HCT116 (cell line): ENCODE results near the gene ELFN1. TPM values are rescaled to one million over a fixed set of nuclear protein-coding genes. Genes with fewer than 3 reads are reported as not detected.
A peak's percentile ranks its signal among the peaks of the same experiment; 100 is the strongest.

ENCODE experiments used
- ATAC-seq: fragments of 200-7000 bp; cut with Tn5 transposase; 2 replicates; pipeline ENCODE4 v1.9.1; 2020; ENCODE audit warnings: mild to moderate bottlenecking, moderate library complexity
- BruUV-seq: library from RNA; stranded (reverse); fragments of 400-500 nt; replicated peaks from 2 replicates; lab custom pipeline; 2021; lab: Mats Ljungman, UMichigan
- CTCF ChIA-PET: fragments of 300-600 bp; sonication (Branson Sonifier 250); formaldehyde crosslinking; loops from one replicate; lab custom pipeline; 2021; ENCODE audit warnings: antibody characterized with exemption; lab: Charles Lee
- POLR2A ChIA-PET: fragments of 300-600, 350-600 bp; sonication (Branson Sonifier 250); formaldehyde crosslinking; loops from one replicate; lab custom pipeline; 2021; ENCODE audit warnings: antibody characterized with exemption; lab: Charles Lee
- RAD21 ChIA-PET, 2 experiments: fragments of 300-600 bp; sonication (Branson Sonifier 250); formaldehyde crosslinking; loops; one replicate each; lab custom pipeline; 2023; ENCODE audit warnings: low total read pairs in 2 of 2; ENCODE audit not compliant: uncharacterized antibody in 2 of 2, unreplicated experiment in 2 of 2, low non-redundant PET in 1 of 2; lab: Charles Lee
- DNase-seq: peaks from one replicate; pipeline ENCODE4 v3.0.0-alpha.2; 2010; ENCODE audit warnings: low read depth, low spot score
- H2AFZ ChIP-seq: fragments of 200-600 bp; shearing (Covaris generic), sonication (generic); 2 replicates; pipeline ENCODE4 v1.6.1; 2017; ENCODE audit warnings: low read depth, mixed run types, mixed read lengths, antibody characterized with exemption, low read length; ENCODE audit not compliant: poor library complexity, severe bottlenecking
- H3K27ac ChIP-seq: 2 replicates; pipeline ENCODE4 v1.5.1; 2012; ENCODE audit warnings: low read depth, low read length
- H3K27me3 ChIP-seq: fragments of 200-600 bp; sonication (generic); 2 replicates; pipeline ENCODE4 v1.6.1; 2016; ENCODE audit warnings: mixed run types, low read length, mixed read lengths; ENCODE audit not compliant: insufficient read depth
- H3K36me3 ChIP-seq, 2 experiments: fragments of 200-500 bp in 1 of 2; fragments of 200-600 bp in 1 of 2; sonication (Bioruptor generic) in 1 of 2; sonication (generic) in 1 of 2; 2 replicates each; pipeline versions ENCODE4 v1.5.1 to v1.6.1; 2014 to 2016; ENCODE audit warnings: low read length in 2 of 2, inconsistent platforms in 1 of 2, mixed read lengths in 1 of 2, mixed run types in 1 of 2; ENCODE audit not compliant: insufficient read depth in 2 of 2, control insufficient read depth in 1 of 2
- H3K4me1 ChIP-seq, 2 experiments: fragments of 200-600 bp in 1 of 2; sonication (generic) in 1 of 2; 2 replicates each; pipeline versions ENCODE4 v1.5.1 to v1.6.1; 2012 to 2017; ENCODE audit warnings: low read length in 2 of 2, inconsistent platforms in 1 of 2, mild to moderate bottlenecking in 1 of 2, mixed read lengths in 1 of 2, mixed run types in 1 of 2, moderate library complexity in 1 of 2; ENCODE audit not compliant: insufficient read depth in 2 of 2, control insufficient read depth in 1 of 2
- H3K4me2 ChIP-seq: fragments of 200-600 bp; sonication (generic); 2 replicates; pipeline ENCODE4 v1.6.1; 2017; ENCODE audit warnings: mixed run types, low read length, mixed read lengths
- H3K4me3 ChIP-seq, 2 experiments: fragments of 200-600 bp in 1 of 2; sonication (generic) in 1 of 2; replicated peaks in 1 of 2; 2 replicates each; pipeline ENCODE4 v1.5.1; 2011 to 2016; ENCODE audit warnings: low read length in 2 of 2, control low read depth in 1 of 2, low read depth in 1 of 2, mild to moderate bottlenecking in 1 of 2, mixed read lengths in 1 of 2, mixed run types in 1 of 2
- H3K79me2 ChIP-seq: fragments of 200-600 bp; sonication (generic); 2 replicates; pipeline ENCODE4 v1.6.1; 2017; ENCODE audit warnings: mild to moderate bottlenecking, mixed run types, low read length, moderate library complexity, mixed read lengths; ENCODE audit not compliant: insufficient read depth
- H3K9ac ChIP-seq: fragments of 200-600 bp; sonication (generic); 2 replicates; pipeline ENCODE4 v1.6.1; 2016; ENCODE audit warnings: low read length, mixed read lengths
- H3K9me2 ChIP-seq: fragments of 200-600 bp; sonication (generic), shearing (Covaris generic); 2 replicates; pipeline ENCODE4 v1.6.1; 2017; ENCODE audit warnings: mixed run types, mild to moderate bottlenecking, moderate library complexity; ENCODE audit not compliant: insufficient read depth
- H3K9me3 ChIP-seq, 2 experiments: fragments of 200-500 bp in 1 of 2; fragments of 200-600 bp in 1 of 2; sonication (Bioruptor generic) in 1 of 2; sonication (generic) in 1 of 2; 2 replicates each; pipeline ENCODE4 v1.6.1; 2014 to 2017; ENCODE audit warnings: low read length in 2 of 2, mixed read lengths in 2 of 2, inconsistent platforms in 1 of 2, low read depth in 1 of 2, mild to moderate bottlenecking in 1 of 2, mixed run types in 1 of 2, moderate library complexity in 1 of 2; ENCODE audit not compliant: control insufficient read depth in 1 of 2, insufficient read depth in 1 of 2
- H4K20me1 ChIP-seq: fragments of 200-600 bp; sonication (generic), shearing (Covaris generic); 2 replicates; pipeline ENCODE4 v1.6.1; 2017; ENCODE audit warnings: mixed run types, mild to moderate bottlenecking, moderate library complexity; ENCODE audit not compliant: insufficient read depth
- FOSL1 ChIP-seq: IDR thresholded peaks from 2 replicates; pipeline ENCODE4 v1.6.1; 2012; ENCODE audit warnings: low read depth
- POLR2AphosphoS5 ChIP-seq: IDR thresholded peaks from 2 replicates; pipeline ENCODE4 v1.6.1; 2011; ENCODE audit warnings: mild to moderate bottlenecking, low read depth, low read length, moderate library complexity
- SP1 ChIP-seq: IDR thresholded peaks from 2 replicates; pipeline ENCODE4 v1.6.1; 2012; ENCODE audit warnings: low read depth
- YY1 ChIP-seq: IDR thresholded peaks from 2 replicates; pipeline ENCODE4 v1.6.1; 2011; ENCODE audit warnings: low read length, low read depth, moderate library complexity, mild to moderate bottlenecking; ENCODE audit not compliant: insufficient replicate concordance; ENCODE audit errors: extremely low read depth
- ZNF274 ChIP-seq: fragments of 200-500 bp; sonication (Bioruptor generic); IDR thresholded peaks from 2 replicates; pipeline ENCODE4 v1.6.1; 2014; ENCODE audit warnings: mild to moderate bottlenecking, low read depth, low read length, inconsistent platforms
- intact Hi-C: fragments of 100-400 bp; cut with micrococcal nuclease; formaldehyde crosslinking; loops from 2 replicates; pipeline ENCODE4 v1.10.0; 2022
- total RNA-seq: library from RNA; stranded (reverse); gene quantifications from one replicate; pipeline ENCODE4 v1.2.1, GENCODE V29; 2021; ENCODE audit not compliant: unreplicated experiment
- TF ChIP-seq, protein P1 (sequence below), 3 experiments: fragments of 200-600 bp in 1 of 3; sonication (generic) in 1 of 3; IDR thresholded peaks in 2 of 3; conservative IDR thresholded peaks in 1 of 3; 2 replicates each; pipeline ENCODE4 v1.5.1; 2012 to 2017; ENCODE audit warnings: low read depth in 2 of 3, low read length in 2 of 3, antibody characterized with exemption in 1 of 3, borderline replicate concordance in 1 of 3, control low read depth in 1 of 3, mild to moderate bottlenecking in 1 of 3, mixed read lengths in 1 of 3, mixed run types in 1 of 3, moderate library complexity in 1 of 3; ENCODE audit not compliant: insufficient read depth in 1 of 3
- TF ChIP-seq, protein P2 (sequence below): IDR thresholded peaks from 2 replicates; pipeline ENCODE4 v1.6.1; 2011; ENCODE audit warnings: mild to moderate bottlenecking, low read length, moderate library complexity; ENCODE audit not compliant: insufficient replicate concordance; ENCODE audit errors: extremely low read depth
- TF ChIP-seq, protein P3 (sequence below): IDR thresholded peaks from 2 replicates; pipeline ENCODE4 v1.6.1; 2012

ELFN1 gene
- total RNA-seq, 1 experiment from 2014 or later: 4.4 TPM

DNA sequence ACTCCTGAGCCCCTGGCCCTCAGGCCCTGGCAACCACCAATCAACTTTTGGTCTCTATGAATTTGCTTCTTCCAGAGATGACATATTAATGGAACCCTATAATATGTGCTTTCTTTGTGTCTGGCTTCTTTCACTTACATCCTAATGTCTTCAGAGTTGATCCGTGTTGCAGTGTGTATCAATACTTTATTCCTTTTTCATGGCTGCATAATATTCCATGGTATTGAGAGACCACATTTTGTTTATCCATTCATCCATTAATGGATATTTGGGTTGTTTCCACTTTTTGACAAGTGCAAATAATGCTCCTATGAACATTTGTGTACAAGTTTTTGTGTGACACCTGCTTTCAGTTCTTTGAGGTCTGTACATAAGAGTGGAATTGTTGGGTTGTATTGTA is 43.3 kb upstream of the ELFN1 start:
- RAD21 ChIA-PET: no interaction called here
- POLR2A ChIA-PET: no interaction called here
- Histone ChIP-seq H3K4me2 (no peak overlapping the region), H3K4me1 (no peaks in the 10 kb centered on the region), H3K9me2 (no peaks in the 10 kb centered on the region), H3K79me2 (no peaks in the 10 kb centered on the region), H2AFZ (no peak overlapping the region), H3K27me3 (0 out of 2 replicates have a peak, but pooled peaks cover 3% of the 10 kb centered on the region), H4K20me1 (no peaks in the 10 kb centered on the region), H3K4me3 (no peak overlapping the region), H3K36me3 (no peaks in the 10 kb centered on the region), H3K9me3 (peaks cover 0 to 4% of the 10 kb centered on the region in 2 experiments; a peak in 1 of 4 replicates), H3K27ac (no peak overlapping the region), H3K9ac (no peak overlapping the region)
- intact Hi-C loops: no loop called here
- DNase-seq (no peak), ATAC-seq (no peak)
- CTCF ChIA-PET: no interaction called here
- TF ChIP-seq FOSL1 (no peak), ZNF274 (no peak), POLR2AphosphoS5 (no peak), YY1 (no peak), SP1 (no peak)
- TF ChIP-seq, protein P1, sequence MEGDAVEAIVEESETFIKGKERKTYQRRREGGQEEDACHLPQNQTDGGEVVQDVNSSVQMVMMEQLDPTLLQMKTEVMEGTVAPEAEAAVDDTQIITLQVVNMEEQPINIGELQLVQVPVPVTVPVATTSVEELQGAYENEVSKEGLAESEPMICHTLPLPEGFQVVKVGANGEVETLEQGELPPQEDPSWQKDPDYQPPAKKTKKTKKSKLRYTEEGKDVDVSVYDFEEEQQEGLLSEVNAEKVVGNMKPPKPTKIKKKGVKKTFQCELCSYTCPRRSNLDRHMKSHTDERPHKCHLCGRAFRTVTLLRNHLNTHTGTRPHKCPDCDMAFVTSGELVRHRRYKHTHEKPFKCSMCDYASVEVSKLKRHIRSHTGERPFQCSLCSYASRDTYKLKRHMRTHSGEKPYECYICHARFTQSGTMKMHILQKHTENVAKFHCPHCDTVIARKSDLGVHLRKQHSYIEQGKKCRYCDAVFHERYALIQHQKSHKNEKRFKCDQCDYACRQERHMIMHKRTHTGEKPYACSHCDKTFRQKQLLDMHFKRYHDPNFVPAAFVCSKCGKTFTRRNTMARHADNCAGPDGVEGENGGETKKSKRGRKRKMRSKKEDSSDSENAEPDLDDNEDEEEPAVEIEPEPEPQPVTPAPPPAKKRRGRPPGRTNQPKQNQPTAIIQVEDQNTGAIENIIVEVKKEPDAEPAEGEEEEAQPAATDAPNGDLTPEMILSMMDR (IDR thresholded peaks at IDR 0.05 in 2 of 3, conservative IDR thresholded peaks at IDR 0.05 in 1 of 3; ENCODE audit: borderline replicate concordance in 1 of 3, insufficient read depth in 1 of 3, low read depth in 2 of 3, low read length in 2 of 3): no peak
- TF ChIP-seq, protein P2, sequence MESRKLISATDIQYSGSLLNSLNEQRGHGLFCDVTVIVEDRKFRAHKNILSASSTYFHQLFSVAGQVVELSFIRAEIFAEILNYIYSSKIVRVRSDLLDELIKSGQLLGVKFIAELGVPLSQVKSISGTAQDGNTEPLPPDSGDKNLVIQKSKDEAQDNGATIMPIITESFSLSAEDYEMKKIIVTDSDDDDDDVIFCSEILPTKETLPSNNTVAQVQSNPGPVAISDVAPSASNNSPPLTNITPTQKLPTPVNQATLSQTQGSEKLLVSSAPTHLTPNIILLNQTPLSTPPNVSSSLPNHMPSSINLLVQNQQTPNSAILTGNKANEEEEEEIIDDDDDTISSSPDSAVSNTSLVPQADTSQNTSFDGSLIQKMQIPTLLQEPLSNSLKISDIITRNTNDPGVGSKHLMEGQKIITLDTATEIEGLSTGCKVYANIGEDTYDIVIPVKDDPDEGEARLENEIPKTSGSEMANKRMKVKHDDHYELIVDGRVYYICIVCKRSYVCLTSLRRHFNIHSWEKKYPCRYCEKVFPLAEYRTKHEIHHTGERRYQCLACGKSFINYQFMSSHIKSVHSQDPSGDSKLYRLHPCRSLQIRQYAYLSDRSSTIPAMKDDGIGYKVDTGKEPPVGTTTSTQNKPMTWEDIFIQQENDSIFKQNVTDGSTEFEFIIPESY: no peak
- TF ChIP-seq, protein P3, sequence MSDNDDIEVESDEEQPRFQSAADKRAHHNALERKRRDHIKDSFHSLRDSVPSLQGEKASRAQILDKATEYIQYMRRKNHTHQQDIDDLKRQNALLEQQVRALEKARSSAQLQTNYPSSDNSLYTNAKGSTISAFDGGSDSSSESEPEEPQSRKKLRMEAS: 0 out of 2 replicates have a peak, but pooled peaks have one; percentile 15
- BruUV-seq: no TSS peak
